T1000 (cell line): ENCODE results near the gene MAML1.
A peak's percentile ranks its signal among the peaks of the same experiment; 100 is the strongest.
"Not testable (repeated sequence)": the region's sequence is repeated elsewhere in the genome, so short reads cannot be mapped to it uniquely, and the experiment has no call there.

Experiments used
- DNase-seq: peaks from one replicate; lab custom pipeline; 2025; ENCODE audit warnings: mixed read lengths; lab: John Stamatoyannopoulos, UW

Gene MAML1

GRCh38 chr5:179732412-179732917 is at the start of gene MAML1:
TSS of gene MAML1 (plus strand) at chr5:179732822. CDS start at chr5:179733113, 291 bp downstream.
- DNase-seq = peak; percentile 99

- not testable (repeated sequence) for DNase-seq
Measured at GRCh38 chr5:179689212-179689611, 43.4 kb upstream of the MAML1 start.

- DNase-seq = no peak
Measured at GRCh38 chr5:179694561-179694960, 38.1 kb upstream of the MAML1 start.

GRCh38 chr5:179696603-179697002 is 36.0 kb upstream of the MAML1 start:
- no peak for DNase-seq

- DNase-seq = no peak
Measured at GRCh38 chr5:179697108-179697507, 35.5 kb upstream of the MAML1 start.

GRCh38 chr5:179697543-179697942 is 35.1 kb upstream of the MAML1 start:
- DNase-seq = not testable (repeated sequence)

- DNase-seq = peak; percentile 98
Measured at GRCh38 chr5:179697993-179698934, 34.4 kb upstream of the MAML1 start.

GRCh38 chr5:179698935-179699615 is 33.5 kb upstream of the MAML1 start, which contains the start of gene CANX:
TSS of gene CANX (plus strand) at chr5:179698967. CDS start at chr5:179705682, 6,715 bp downstream.
- no peak for DNase-seq

GRCh38 chr5:179699616-179700237 is 32.9 kb upstream of the MAML1 start:
- DNase-seq = no peak

- DNase-seq = no peak
Measured at GRCh38 chr5:179700401-179700918, 32.2 kb upstream of the MAML1 start.

- no peak for DNase-seq
Measured at GRCh38 chr5:179716286-179716685, 16.3 kb upstream of the MAML1 start.

GRCh38 chr5:179720222-179720621 is 12.4 kb upstream of the MAML1 start:
- no peak for DNase-seq

- no peak for DNase-seq
Measured at GRCh38 chr5:179724163-179724562, 8.5 kb upstream of the MAML1 start.

- no peak for DNase-seq
Measured at GRCh38 chr5:179727106-179727505, 5.5 kb upstream of the MAML1 start.

GRCh38 chr5:179729303-179729702 is 3.3 kb upstream of the MAML1 start:
- no peak for DNase-seq

- no peak for DNase-seq
Measured at GRCh38 chr5:179729727-179730126, 2.9 kb upstream of the MAML1 start.

- DNase-seq = no peak
Measured at GRCh38 chr5:179730356-179730755, 2.3 kb upstream of the MAML1 start.

- DNase-seq = no peak
Measured at GRCh38 chr5:179730852-179731251, 1.8 kb upstream of the MAML1 start.

GRCh38 chr5:179731791-179732411 is 721 bp upstream of the MAML1 start:
- DNase-seq = no peak

- peak; percentile 47 for DNase-seq
Measured at GRCh38 chr5:179732918-179733771, 523 bp downstream of the MAML1 start.

GRCh38 chr5:179733772-179734126 is 1.1 kb downstream of the MAML1 start:
- no peak for DNase-seq
